Panc1 (cell line): Measurements from ENCODE around the gene TXNDC16. TPM values are rescaled to one million over a fixed set of nuclear protein-coding genes. Genes with fewer than 3 reads are reported as not detected.

Experiments
- ATAC-seq: fragments of 200-7000 bp; cut with Tn5 transposase; 2 replicates; pipeline ENCODE4 v1.9.1; 2020; ENCODE audit warnings: mild to moderate bottlenecking, moderate library complexity
- BruUV-seq: library from RNA; stranded (reverse); fragments of 400-500 nt; replicated peaks from 2 replicates; lab custom pipeline; 2021; lab: Mats Ljungman, UMichigan
- CTCF ChIA-PET: fragments of 300-600 bp; sonication (Branson Sonifier 250); formaldehyde crosslinking; loops from one replicate; lab custom pipeline; 2022; ENCODE audit warnings: antibody characterized with exemption; lab: Charles Lee
- POLR2A ChIA-PET: fragments of 300-600 bp; sonication (Branson Sonifier 250); formaldehyde crosslinking; loops from one replicate; lab custom pipeline; 2022; ENCODE audit warnings: antibody characterized with exemption; lab: Charles Lee
- DNase-seq: peaks from one replicate; pipeline ENCODE4 v3.0.0-alpha.2; 2010; ENCODE audit warnings: low read depth, low spot score
- H3K27ac ChIP-seq: 2 replicates; pipeline ENCODE4 v1.5.1; 2011; ENCODE audit warnings: mild to moderate bottlenecking, low read length, inconsistent platforms
- H3K27me3 ChIP-seq: fragments of 200-500 bp; sonication (Bioruptor generic); 2 replicates; pipeline ENCODE4 v1.6.0; 2014; ENCODE audit warnings: low read length, inconsistent platforms; ENCODE audit not compliant: control insufficient read depth, insufficient read depth
- H3K36me3 ChIP-seq: fragments of 200-500 bp; sonication (Bioruptor generic); 2 replicates; pipeline ENCODE4 v1.5.1; 2014; ENCODE audit warnings: inconsistent platforms, mild to moderate bottlenecking, low read length, moderate library complexity; ENCODE audit not compliant: control insufficient read depth, insufficient read depth
- H3K4me1 ChIP-seq: 2 replicates; pipeline ENCODE4 v1.5.1; 2011; ENCODE audit warnings: inconsistent platforms, mild to moderate bottlenecking, low read length, moderate library complexity; ENCODE audit not compliant: control insufficient read depth, insufficient read depth
- H3K4me3 ChIP-seq, 2 experiments: 2 replicates each; pipeline ENCODE4 v1.5.1; 2011 to 2012; ENCODE audit warnings: low read depth in 2 of 2, low read length in 2 of 2, mild to moderate bottlenecking in 2 of 2, inconsistent platforms in 1 of 2, moderate library complexity in 1 of 2
- H3K9me3 ChIP-seq: fragments of 200-500 bp; sonication (Bioruptor generic); 2 replicates; pipeline ENCODE4 v1.5.1; 2014; ENCODE audit warnings: low read depth, mild to moderate bottlenecking, inconsistent platforms, low read length, moderate library complexity; ENCODE audit not compliant: control insufficient read depth, insufficient read depth
- POLR2AphosphoS5 ChIP-seq: IDR thresholded peaks from 2 replicates; pipeline ENCODE4 v1.6.1; 2012; ENCODE audit warnings: mild to moderate bottlenecking, low read depth, low read length, moderate library complexity
- SIN3A ChIP-seq: IDR thresholded peaks from 2 replicates; pipeline ENCODE4 v1.6.1; 2012; ENCODE audit warnings: low read depth, mild to moderate bottlenecking, low read length, moderate library complexity, borderline replicate concordance; ENCODE audit not compliant: insufficient read depth
- TCF7L2 ChIP-seq: IDR thresholded peaks from 2 replicates; pipeline ENCODE4 v1.6.1; 2011; ENCODE audit warnings: mild to moderate bottlenecking, low read depth, low read length, inconsistent platforms
- in situ Hi-C: cut with HindIII; loops from 2 replicates; pipeline ENCODE4 v1.10.0; 2016; ENCODE audit warnings: low sequenced_read_pairs, low pct_unique_long_range_greater_than_20kb
- intact Hi-C: fragments of 100-400 bp; cut with micrococcal nuclease; formaldehyde crosslinking; loops from one replicate; pipeline ENCODE4 v1.10.0; 2022; ENCODE audit not compliant: unreplicated experiment
- total RNA-seq: library from RNA; stranded (reverse); gene quantifications from one replicate; pipeline ENCODE4 v1.2.1, GENCODE V29; 2021; ENCODE audit not compliant: unreplicated experiment
- TF ChIP-seq, protein P1 (sequence below), 2 experiments: IDR thresholded peaks; 2 replicates each; pipeline ENCODE4 v1.6.1; 2011 to 2012; ENCODE audit warnings: low read depth in 2 of 2, control low read depth in 1 of 2, low read length in 1 of 2, mild to moderate bottlenecking in 1 of 2, moderate library complexity in 1 of 2; ENCODE audit not compliant: insufficient read depth in 1 of 2
- TF ChIP-seq, protein P2 (sequence below): fragments of 450-650 bp; IDR thresholded peaks from 2 replicates; pipeline ENCODE4 v1.5.1; 2017; ENCODE audit warnings: mild to moderate bottlenecking

The TXNDC16 gene
- total RNA-seq, 1 experiment from 2014 or later: 4.9 TPM

DNA sequence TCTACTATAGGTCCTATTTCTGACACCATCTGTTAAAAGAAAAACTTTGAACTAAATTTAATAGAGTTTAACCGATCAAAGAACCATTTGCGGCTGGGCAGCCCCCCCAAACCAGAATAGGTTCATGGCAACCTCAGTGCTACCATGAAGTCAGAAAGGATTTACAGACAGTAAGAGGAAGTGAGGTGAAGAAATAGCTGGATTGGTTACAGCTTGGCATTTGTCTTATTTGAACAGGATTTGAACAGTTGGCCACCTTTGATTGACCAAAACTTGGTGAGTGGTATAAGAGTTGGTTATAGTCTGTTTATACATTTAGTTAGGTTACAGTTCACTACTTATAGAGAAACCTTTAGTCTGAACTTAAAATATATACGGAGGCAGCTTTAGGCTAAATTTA lies 88.9 kb downstream of the TXNDC16 start:
- POLR2A ChIA-PET: no interaction called here
- Histone ChIP-seq H3K36me3 (no peaks in the 10 kb centered on the region), H3K4me3 (no peak overlapping the region), H3K27me3 (no peaks in the 10 kb centered on the region), H3K9me3 (peaks cover 8% of the 10 kb centered on the region; the same call in 1 of the 2 replicates), H3K4me1 (no peaks in the 10 kb centered on the region), H3K27ac (no peak overlapping the region)
- ATAC-seq (no peak), DNase-seq (no peak)
- TF ChIP-seq TCF7L2 (no peak), POLR2AphosphoS5 (no peak), SIN3A (no peak)
- TF ChIP-seq, protein P1, sequence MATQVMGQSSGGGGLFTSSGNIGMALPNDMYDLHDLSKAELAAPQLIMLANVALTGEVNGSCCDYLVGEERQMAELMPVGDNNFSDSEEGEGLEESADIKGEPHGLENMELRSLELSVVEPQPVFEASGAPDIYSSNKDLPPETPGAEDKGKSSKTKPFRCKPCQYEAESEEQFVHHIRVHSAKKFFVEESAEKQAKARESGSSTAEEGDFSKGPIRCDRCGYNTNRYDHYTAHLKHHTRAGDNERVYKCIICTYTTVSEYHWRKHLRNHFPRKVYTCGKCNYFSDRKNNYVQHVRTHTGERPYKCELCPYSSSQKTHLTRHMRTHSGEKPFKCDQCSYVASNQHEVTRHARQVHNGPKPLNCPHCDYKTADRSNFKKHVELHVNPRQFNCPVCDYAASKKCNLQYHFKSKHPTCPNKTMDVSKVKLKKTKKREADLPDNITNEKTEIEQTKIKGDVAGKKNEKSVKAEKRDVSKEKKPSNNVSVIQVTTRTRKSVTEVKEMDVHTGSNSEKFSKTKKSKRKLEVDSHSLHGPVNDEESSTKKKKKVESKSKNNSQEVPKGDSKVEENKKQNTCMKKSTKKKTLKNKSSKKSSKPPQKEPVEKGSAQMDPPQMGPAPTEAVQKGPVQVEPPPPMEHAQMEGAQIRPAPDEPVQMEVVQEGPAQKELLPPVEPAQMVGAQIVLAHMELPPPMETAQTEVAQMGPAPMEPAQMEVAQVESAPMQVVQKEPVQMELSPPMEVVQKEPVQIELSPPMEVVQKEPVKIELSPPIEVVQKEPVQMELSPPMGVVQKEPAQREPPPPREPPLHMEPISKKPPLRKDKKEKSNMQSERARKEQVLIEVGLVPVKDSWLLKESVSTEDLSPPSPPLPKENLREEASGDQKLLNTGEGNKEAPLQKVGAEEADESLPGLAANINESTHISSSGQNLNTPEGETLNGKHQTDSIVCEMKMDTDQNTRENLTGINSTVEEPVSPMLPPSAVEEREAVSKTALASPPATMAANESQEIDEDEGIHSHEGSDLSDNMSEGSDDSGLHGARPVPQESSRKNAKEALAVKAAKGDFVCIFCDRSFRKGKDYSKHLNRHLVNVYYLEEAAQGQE (IDR thresholded peaks at IDR 0.05; ENCODE audit: insufficient read depth in 1 of 2, low read depth in 2 of 2, low read length in 1 of 2): no peak
- TF ChIP-seq, protein P2, sequence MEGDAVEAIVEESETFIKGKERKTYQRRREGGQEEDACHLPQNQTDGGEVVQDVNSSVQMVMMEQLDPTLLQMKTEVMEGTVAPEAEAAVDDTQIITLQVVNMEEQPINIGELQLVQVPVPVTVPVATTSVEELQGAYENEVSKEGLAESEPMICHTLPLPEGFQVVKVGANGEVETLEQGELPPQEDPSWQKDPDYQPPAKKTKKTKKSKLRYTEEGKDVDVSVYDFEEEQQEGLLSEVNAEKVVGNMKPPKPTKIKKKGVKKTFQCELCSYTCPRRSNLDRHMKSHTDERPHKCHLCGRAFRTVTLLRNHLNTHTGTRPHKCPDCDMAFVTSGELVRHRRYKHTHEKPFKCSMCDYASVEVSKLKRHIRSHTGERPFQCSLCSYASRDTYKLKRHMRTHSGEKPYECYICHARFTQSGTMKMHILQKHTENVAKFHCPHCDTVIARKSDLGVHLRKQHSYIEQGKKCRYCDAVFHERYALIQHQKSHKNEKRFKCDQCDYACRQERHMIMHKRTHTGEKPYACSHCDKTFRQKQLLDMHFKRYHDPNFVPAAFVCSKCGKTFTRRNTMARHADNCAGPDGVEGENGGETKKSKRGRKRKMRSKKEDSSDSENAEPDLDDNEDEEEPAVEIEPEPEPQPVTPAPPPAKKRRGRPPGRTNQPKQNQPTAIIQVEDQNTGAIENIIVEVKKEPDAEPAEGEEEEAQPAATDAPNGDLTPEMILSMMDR: no peak
- in situ Hi-C loops (no loop called here), intact Hi-C loops (no loop called here)
- no TSS peak for BruUV-seq
- CTCF ChIA-PET: no interaction called here

DNA sequence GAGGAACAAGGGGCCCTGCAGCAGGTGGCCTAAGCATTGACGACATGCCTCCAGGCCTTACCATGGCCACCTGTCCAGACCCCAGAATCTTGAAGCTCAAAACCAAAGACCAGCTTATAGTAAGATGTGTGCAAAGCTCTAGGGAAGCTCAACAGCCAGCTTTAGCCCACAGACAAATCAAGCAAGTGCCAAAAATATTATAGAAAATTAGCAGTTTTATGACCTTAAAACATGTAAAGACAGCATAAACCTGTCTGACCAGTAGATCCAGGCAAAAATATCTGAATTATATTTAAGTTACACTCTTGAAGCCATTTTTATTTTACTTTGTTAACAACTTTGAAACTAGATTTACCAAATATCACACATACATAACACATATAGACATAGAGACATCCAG lies 90.6 kb downstream of the TXNDC16 start:
- in situ Hi-C loops (no loop called here), intact Hi-C loops (no loop called here)
- H3K4me1 ChIP-seq: no peaks in the 10 kb centered on the region
- H3K4me3 ChIP-seq: no peak overlapping the region
- DNase-seq: no peak
- peaks cover 8% of the 10 kb centered on the region; the same call in 1 of the 2 replicates for H3K9me3 ChIP-seq
- H3K36me3 ChIP-seq: no peaks in the 10 kb centered on the region; the same call in 1 of the 2 replicates
- ChIA-PET POLR2A (no interaction called here), CTCF (no interaction called here)
- no peaks in the 10 kb centered on the region for H3K27me3 ChIP-seq
- ATAC-seq: no peak
- no peak overlapping the region for H3K27ac ChIP-seq
- BruUV-seq: no TSS peak
- TF ChIP-seq, protein P2: no peak
- TF ChIP-seq SIN3A (no peak), TCF7L2 (no peak), POLR2AphosphoS5 (no peak)
- TF ChIP-seq, protein P1 (IDR thresholded peaks at IDR 0.05; ENCODE audit: insufficient read depth in 1 of 2, low read depth in 2 of 2, low read length in 1 of 2): no peak
